Stimulated activated CD4-positive, alpha-beta T cell treated with anti-CD3 and anti-CD28 coated beads, TNF-alpha, amount 100 ng/mL, for 24 hours (primary cell): Measurements from ENCODE around the gene SIRT6.
A peak's percentile ranks its signal among the peaks of the same experiment; 100 is the strongest.
"Not testable (repeated sequence)": the region's sequence is repeated elsewhere in the genome, so short reads cannot be mapped to it uniquely, and the experiment has no call there.

ENCODE experiments used
- DNase-seq, 3 experiments: peaks; one replicate each; pipeline ENCODE4 v3.0.0-alpha.2; 2020; ENCODE audit warnings: low read depth in 3 of 3

The SIRT6 gene

DNA sequence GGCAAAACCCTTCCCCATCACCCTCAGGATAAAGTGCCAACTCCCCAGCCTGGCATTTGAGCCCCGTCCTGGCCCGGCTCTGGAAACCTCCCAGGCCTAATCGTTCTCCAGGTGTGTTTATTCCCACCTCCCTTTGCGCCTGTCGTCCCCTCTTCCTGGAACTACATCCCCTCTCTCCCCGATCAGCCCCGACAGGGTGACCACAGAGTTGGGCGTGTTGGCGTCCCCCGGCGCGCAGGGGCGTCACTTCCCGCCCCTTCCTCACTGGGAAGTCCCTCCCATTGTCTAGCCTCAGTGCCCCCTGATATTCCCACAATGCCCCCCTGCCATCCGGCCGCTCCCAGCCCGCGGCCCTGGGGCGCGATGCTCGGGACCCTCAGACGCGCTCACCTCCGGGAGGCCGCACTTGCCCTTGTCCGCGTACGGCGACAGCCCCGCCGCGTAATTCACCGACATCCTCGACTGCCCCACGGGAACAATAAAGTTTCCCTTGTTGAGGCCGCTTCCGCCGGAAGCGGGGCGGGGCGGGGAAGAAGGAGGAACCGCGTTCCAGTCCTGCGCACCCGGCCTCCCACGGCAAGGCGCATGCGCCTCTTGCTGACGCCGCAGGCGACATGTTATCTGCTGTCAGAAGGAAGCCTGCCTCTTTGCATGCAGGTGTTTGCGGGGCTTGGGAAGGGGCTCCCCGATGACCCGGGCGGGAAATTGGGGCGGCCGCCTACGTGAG lies at the start of gene SIRT6, which contains the start of gene ANKRD24:
SIRT6 (minus strand) TSS at position 480 of the 727 bp plus-strand sequence; CDS start at position 456, 24 bp downstream.
ANKRD24 (plus strand) TSS at position 606 of the 727 bp plus-strand sequence. CDS start 3,737 bp downstream, outside the sequence.
- DNase-seq = peak; percentile 91 to 96 (median 94)

DNA sequence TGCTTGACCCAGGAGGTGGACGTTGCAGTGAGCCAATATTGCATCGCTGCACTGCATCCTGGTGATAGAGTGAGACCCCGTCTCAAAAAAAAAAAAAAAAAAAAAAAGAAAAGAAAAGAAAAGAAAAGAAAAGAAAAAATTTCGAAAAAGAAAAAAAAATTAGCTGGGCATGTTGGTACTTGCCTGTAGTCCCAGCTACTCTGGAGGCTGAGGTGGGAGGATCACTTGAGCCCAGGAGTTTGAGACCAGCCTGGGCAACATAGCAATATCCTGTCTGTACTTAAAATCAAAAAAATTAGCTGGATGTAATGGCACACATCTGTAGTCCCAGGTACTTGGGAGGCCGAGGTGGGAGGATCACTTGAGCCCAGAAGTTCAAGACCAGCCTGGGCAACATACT lies 49.8 kb upstream of the SIRT6 start:
- not testable (repeated sequence) for DNase-seq

DNA sequence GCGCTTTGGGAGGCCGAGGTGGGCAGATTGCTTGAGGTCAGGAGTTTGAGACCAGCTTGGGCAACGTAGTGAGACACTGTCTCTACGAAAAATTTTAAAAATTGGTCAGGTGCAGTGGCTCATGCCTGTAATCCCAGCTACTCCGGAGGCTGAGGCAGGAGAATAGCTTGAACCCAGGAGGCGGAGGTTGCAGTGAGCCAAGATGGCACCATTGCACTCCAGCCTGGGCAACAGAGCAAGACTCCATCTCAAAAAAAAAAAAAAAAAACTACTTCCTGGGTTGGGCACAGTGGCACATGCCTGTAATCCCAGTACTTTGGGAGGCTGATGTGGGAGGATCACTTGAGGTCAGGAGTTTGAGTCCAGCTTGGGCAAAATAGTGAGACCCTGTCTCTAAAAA lies 49.2 kb upstream of the SIRT6 start:
- DNase-seq = not testable (repeated sequence)

DNA sequence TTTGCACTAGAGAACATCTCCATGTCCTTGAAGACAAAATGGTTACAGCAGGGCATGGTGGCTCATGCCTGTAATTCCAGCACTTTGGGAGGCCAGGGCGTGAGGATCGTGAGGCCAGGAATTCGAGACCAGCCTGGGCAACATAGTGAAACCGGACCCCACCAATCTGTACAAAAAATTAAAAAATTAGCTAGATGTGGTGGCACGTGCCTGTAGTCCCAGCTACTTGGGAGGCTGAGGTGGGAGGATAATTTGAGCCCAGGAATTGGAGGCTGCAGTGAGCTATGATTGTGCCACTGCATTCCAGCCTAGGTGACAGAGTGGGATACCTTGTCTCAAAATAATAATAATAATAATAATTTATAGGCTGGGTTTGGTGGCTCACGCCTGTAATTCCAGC lies 47.9 kb upstream of the SIRT6 start:
- DNase-seq = not testable (repeated sequence)

DNA sequence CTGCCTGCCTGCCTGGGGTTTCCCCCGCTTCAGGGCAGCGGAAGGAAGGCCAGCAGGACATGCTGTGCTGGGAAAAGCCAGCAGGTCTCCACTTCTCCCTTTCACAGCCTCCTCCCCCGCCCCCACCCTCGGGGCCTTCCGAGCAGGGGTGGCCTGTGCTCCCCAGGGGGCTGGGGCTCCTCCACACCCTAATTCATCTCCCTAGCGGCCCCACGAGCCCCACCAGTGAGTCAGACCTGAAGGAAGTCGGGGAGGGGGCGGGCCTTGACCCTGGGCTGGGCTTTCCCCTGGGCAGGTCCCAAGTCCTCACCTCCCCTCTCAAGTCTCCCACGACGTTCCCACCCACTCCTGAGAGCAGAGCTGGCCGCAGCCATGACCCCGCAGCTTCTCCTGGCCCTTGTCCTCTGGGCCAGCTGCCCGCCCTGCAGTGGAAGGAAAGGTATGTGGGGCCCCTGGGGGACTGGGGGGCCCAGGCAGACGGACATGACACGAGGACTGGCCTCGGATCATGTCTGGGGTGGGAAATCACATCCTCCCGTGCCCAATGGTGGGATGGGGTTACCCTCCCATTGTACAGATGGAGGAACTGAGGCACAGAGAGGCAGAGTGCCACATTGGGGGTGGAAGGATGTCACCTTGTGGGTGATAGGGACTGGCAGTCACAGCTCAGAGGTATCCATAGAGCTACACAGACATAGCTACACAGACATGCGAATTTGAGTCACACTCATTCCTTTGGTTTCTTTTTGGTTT lies 47.0 kb upstream of the SIRT6 start, which contains the start of gene EBI3:
EBI3 (plus strand) TSS at position 345 of the 753 bp plus-strand sequence; CDS start at position 373, 28 bp downstream.
- peak in 2 of 3 experiments; percentile 2 to 68 for DNase-seq

DNA sequence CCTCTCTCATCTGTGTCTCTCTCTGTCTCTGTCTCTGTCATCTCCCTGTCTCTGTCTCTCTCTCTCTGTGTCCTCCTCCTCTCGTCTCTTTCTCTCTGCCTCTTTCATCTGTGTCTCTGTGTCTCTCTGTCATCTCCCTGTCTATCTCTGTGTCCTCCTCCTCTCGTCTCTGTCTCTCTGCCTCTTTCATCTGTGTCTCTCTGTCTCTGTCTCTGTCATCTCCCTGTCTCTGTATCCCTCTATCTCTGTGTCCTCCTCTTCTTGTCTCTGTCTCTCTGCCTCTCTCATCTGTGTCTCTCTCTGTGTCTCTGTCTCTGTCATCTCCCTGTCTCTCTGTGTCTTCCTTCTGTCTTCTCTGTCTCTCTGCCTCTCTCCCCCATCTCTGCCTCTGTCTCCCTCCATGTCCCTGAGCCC lies 46.4 kb upstream of the SIRT6 start:
- no peak for DNase-seq

DNA sequence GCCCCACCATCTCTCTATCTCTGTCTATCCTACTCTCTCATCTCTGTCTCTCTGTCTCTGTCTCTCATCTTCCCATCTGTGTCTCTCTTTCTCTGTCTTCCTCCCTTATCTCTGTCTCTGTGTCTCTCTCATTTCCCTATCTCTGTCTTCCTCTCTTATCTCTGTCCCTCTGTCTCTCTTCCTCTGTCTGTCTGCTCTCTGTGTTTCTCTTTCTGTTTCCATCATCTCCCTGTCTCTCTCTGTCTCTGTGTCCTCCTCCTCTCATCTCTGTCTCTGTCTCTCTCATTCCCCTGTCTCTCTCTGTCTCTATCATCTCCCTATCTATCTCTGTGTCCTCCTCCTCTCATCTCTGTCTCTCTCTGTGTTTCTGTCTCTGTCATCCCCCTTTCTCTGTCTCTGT lies 45.4 kb upstream of the SIRT6 start:
- no peak for DNase-seq

DNA sequence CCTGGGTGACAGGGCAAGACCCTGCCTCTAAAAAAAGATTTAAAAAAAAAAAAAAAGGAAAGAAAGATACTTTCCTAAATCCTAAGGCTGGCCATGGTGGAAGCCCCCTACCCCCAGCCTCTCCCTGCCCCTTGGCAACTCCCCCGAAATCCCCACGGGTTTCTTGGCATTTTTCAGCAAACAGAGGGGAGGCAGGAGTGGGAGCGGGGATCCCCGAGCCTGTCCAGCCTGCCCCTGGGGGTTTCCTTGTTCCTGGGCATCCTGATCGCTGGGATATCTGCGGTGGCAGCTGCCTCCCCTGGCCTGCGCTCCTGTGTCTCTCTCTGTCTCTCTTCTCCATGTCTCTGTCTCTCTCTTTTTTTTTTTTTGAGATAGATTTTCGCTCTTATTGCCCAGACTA lies 43.5 kb upstream of the SIRT6 start:
- no peak for DNase-seq

DNA sequence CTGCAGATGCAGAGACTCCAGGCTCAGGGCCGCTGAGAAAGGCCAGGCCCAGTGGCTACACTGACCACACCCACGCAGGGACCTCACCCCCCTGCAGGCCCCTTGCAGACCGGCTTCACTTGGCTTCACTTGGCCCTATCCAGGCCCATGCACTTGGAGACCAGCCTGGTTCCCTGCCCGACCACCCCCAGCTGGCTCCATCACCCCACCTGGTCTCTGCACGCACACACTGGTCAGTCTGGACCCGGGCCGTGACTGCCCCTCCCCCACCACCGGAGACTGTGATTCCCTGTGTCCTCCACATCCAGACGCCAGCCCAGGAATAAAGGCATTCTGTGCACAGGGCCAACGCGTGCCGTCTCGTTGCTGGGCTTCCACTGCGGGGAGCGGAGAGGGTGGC lies 42.1 kb upstream of the SIRT6 start:
- DNase-seq = no peak

DNA sequence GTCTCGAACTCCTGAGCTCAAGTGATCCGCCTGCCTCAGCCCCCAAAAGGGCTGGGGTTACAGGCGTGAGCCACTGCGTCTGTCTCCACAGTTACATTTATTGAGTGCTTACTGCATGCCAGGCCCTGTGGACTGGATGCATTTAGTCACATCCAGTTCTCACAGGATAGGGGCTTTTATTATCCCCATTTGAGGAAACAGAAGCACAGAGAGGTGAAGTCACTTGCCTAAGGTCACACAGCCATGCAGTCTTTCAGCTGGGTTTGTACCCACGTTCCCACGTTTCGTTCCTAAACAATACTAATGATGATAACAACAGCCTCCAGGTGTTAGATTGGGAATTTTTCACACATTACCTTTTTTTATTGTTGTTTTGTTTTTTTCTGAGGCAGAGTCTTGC lies 37.8 kb upstream of the SIRT6 start:
- no peak for DNase-seq

DNA sequence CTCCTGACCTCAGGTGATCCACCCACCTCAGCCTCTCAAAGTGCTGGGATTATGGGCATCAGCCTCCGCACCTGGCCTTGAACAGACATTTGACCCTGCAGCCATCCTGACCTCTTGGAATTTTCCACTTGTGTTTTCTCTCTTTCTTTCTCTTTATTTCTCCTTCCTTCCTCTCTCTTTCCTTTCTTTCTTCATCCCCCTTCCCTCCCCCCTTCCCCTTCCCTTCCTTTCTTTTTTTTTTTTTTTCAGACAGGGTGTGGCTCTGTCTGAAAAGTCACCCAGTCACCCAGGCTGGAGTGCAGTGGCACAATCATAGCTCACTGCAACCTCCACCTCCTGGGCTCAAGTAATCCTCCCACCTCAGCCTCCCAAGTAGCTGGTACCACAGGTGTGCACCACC lies 36.2 kb upstream of the SIRT6 start:
- not testable (repeated sequence) for DNase-seq

DNA sequence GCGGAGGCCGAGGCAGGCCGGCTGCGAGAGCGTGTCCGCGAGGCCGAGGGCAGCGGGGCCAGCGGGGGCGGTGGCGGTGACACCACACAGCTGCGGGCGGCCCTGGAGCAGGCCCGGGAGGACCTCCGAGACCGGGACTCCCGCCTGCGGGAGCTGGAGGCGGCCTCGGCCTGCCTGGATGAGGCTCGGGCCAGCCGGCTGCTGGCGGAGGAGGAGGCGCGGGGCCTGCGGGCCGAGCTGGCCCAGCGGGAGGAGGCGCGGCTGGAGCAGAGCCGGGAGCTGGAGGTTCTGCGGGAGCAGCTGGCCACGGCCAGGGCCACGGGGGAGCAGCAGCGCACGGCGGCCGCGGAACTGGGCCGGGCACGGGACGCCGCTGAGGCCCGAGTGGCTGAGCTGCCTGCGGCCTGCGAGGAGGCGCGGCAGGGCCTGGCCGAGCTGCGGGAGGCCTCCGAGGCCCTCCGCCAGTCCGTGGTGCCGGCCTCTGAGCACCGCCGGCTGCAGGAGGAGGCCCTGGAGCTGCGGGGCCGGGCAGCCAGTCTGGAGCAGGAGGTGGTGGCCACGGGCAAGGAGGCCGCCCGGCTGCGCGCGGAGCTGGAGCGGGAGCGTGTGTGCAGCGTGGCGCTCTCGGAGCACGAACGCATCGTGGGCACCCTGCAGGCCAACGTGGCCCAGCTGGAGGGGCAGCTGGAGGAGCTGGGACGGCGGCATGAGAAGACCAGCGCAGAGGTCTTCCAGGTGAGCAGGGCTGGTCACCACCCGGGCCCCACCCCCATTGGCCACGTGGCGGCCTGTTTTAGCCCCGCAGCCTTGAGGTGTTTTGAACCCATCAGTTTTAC lies 35.3 kb upstream of the SIRT6 start:
- no peak for DNase-seq

DNA sequence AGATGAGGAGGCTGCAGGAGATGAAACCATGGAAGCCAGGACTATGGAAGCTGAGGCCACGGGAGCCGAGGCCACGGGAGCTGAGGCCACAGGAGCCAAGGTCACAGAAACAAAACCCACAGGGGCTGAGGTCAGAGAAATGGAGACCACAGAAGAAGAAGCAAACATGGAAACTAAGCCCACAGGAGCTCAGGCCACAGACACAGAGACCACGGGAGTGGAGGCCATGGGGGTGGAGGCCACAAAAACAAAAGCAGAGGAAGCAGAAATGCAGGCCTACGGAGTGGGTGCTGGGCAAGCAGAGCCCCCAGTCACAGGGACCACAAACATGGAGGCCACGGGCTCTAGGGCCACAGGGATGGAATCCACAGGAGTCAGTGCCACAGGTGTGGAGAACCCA lies 34.5 kb upstream of the SIRT6 start:
- DNase-seq = no peak

DNA sequence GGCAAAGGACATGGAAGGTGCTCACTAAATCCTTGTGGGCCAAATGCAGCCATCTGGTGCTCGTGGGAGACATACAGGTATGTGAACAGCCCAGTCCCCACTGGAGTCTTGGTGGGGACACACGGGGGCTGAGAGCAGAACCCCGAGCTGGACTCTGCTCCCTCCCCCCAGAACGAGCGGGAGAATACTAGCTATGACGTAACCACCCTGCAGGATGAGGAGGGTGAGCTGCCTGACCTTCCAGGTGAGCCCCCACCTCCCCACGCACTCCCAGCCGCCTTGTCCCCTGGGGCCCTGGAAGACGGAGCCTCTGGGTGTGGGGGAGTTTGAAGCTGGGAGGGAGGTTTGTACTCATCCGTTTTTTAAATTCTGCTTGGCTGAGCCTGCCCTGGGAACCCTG lies 33.4 kb upstream of the SIRT6 start:
- no peak for DNase-seq

DNA sequence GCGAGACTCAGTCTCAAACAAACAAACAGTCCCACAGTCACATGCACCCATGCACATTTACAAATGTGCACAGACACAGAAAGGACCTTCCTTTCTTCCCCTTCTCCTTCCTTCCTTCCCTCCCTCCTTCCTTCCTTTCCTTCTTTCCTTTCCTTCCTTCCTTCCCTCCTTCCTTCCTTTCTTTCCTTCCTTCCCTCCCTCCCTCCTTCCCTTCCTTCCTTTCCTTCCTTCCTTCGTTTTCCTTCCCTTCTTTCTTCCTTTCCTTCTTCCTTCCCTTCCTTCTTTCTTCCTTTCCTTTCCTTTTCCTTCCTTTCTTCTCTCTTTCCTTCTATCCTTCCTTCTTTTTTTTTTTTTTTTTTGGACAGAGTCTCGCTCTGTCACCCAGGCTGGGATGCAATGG lies 30.8 kb upstream of the SIRT6 start:
- no peak for DNase-seq

DNA sequence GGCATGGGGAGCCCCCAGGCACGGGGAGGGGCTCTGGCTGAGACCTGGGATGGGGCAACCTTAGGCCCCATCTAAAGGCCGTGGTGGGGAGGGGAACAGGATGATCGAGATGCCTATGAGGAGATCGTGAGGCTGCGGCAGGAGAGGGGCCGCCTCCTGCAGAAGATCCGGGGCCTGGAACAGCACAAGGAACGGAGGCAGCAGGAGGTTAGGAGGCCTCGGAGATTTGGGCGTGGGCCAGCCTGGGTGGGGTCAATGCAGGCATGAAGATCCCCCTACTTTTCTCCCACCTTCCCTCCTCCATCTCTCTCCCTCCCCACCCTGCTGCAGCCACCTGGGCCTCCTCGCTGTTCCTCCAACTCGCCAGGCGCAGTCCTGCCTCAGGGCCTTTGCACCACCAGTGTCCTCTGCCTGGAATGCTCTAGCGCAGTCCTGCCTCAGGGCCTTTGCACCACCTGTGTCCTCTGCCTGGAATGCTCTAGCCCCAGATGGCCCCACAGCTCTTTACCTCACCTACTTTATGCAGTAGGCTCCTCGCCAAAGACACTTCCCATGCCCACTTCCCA lies 27.9 kb upstream of the SIRT6 start:
- no peak for DNase-seq

DNA sequence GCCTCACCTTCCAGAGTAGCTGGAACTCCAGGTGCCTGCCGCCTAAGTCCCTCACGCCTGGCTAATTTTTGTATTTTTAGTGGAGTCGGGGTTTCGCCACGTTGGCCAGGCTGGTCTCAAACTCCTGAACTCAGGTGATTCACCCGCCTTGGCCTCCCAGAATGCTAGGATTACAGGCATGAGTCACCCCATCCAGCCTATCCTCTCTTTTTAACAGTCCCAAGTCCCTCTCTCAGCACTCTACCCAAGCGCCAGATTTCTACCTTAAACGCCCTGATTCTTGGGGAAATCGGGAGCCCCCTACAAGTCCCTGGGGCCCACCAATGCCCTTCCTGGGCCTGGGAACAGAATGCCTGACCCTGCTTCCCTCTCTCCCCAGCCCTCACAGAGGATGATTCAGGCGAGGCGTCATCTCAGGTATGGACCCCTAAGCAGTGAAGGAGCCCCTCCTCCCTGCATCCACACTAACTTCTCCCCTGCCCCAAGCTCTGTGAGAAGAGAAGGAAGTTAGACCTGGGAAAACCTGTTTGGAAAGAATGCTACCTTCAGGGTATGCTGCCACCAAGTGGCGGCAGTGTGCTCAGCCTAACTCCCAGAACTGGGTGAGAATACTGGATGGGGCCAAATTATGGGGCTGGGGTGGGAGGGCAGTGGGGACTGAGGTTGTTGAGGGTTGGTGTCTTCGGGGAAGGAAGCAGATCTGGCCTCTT lies 26.2 kb upstream of the SIRT6 start:
- no peak for DNase-seq

DNA sequence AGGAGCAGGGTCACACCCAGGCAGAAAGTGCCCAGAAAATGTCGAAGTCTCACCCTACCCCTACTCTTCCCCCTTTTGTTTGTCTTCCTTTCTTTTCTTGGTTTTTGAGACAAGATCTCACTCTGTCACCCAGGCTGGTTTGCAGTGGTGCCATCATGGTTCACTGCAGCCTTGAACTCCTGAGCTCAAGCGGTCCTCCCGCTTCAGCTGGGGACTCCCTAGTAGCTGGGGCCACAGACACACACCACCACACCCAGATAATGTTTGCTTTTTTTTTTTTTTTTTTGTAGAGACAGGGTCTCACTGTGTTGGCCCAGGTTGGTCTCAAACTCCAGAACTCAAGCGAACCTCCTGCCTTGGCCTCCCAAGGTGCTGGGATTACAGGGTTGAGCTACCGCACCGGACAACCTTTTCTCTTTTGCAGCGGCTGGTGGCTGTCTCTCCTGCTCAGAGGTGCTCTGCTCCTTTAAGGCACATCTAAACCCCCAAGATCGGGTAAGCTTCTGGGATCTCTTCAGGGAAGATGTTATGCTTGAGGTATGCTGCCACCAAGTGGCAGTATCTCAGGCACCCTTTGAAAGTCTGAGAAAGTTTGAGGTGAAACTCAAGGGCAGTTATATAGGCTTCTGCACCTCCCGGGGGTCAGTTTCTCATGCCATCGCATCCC lies 24.6 kb upstream of the SIRT6 start:
- DNase-seq = no peak

DNA sequence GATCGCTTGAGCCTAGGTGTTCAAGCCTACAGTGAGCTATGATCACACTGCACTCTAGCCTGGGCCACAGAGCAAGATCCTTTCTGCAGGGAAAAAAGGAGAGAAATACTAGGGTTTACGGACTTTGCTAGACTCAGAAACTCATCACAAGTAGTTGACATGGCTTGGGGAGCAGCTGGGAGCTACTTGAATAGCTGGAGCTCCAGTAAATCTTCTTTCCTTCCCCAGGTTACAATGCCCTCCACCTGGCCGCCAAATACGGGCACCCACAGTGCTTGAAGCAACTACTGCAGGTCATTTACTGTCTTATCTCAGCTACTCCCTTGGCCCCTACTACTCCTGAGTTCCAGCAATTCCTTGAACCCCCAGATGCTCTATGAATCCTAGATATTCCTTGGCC lies 19.4 kb upstream of the SIRT6 start:
- no peak for DNase-seq

DNA sequence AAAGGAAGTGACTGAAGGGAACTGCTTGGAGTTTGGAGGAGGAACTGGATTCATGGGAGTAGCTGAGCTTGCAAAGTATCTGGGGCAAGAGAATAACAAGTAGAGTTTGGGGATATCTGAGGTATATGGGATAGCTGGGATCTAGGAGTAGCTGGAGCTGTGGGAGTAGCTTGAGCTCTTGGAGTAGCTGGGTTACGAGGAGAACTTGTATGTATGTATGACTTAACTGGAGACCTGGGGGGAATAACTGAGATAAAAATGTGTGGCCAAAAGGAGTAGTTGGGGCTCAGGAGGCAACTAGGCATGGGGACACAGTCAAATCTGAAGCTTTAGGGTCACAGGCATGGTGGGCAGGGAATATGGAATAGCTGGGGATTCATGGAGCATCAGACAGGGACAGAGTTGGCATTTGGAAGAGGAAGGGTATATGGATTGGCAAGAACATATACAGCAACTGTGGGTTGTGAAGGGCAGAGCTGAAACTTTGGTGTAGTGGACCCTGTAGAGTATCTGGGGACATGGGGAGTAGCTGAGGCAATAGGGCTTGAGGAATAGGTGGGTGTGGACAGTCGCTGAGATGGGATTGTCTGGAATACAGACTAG lies 18.7 kb upstream of the SIRT6 start:
- no peak for DNase-seq
